A549 (cell line): ENCODE data around the gene KIF5C. TPM values are rescaled to one million over a fixed set of nuclear protein-coding genes. Genes with fewer than 3 reads are reported as not detected.

Experiments
- ATAC-seq, 2 experiments: fragments of 200-7000 bp in 1 of 2; fragments of >200 bp in 1 of 2; cut with Nextera tagmentation in 1 of 2; cut with Tn5 transposase in 1 of 2; 3 replicates each; pipeline versions ENCODE4 v1.8.0 to v1.9.1; 2018 to 2020; ENCODE audit warnings: mild to moderate bottlenecking in 1 of 2, moderate library complexity in 1 of 2
- CTCF ChIA-PET: fragments of 300-600 bp; sonication (Branson Sonifier 250); formaldehyde crosslinking; extraction: SDS; loops from one replicate; lab custom pipeline; 2021; ENCODE audit warnings: antibody characterized with exemption, inconsistent platforms; lab: Yijun Ruan, JAX
- POLR2A ChIA-PET: fragments of 350-600 bp; formaldehyde crosslinking; extraction: SDS; loops from one replicate; lab custom pipeline; 2021; ENCODE audit warnings: antibody characterized with exemption, inconsistent platforms; lab: Yijun Ruan, JAX
- DNase-seq, 2 experiments: peaks; one replicate each; pipeline versions ENCODE4 v3.0.0 to v3.0.0-alpha.2; 2011 to 2016; ENCODE audit warnings: low read depth in 1 of 2, low spot score in 1 of 2
- FAIRE-seq: peaks from 2 replicates; lab custom pipeline; 2011; peaks lifted over from hg19 to GRCh38; lab: Jason Lieb, UNC
- H3K27ac ChIP-seq, 2 experiments: fragments of >200 bp; sonication (Bioruptor Twin); formaldehyde crosslinking; 3 replicates each; pipeline ENCODE4 v1.5.1; 2016 to 2017
- H3K4me1 ChIP-seq: fragments of >200 bp; sonication (Bioruptor Twin); formaldehyde crosslinking; 3 replicates; pipeline ENCODE4 v1.6.1; 2016
- H3K4me2 ChIP-seq: fragments of >200 bp; sonication (Bioruptor Twin); formaldehyde crosslinking; 3 replicates; pipeline ENCODE4 v1.6.1; 2016
- H3K4me3 ChIP-seq: fragments of >200 bp; sonication (Bioruptor Twin); formaldehyde crosslinking; 3 replicates; pipeline ENCODE4 v1.5.1; 2016
- H3K9me3 ChIP-seq: fragments of >200 bp; sonication (Bioruptor Twin); formaldehyde crosslinking; 3 replicates; pipeline ENCODE4 v1.6.1; 2016
- CBX2 ChIP-seq: fragments of 200-600 bp; sonication (generic); IDR thresholded peaks from 2 replicates; pipeline ENCODE4 v1.6.1; 2016; ENCODE audit warnings: low read depth, mild to moderate bottlenecking, borderline replicate concordance
- CHD4 ChIP-seq: fragments of 200-600 bp; sonication (generic); IDR thresholded peaks from 2 replicates; pipeline ENCODE4 v1.6.1; 2016; ENCODE audit warnings: antibody characterized with exemption, mild to moderate bottlenecking, borderline replicate concordance
- FOSL2 ChIP-seq, 2 experiments: fragments of 450-650 bp in 1 of 2; fragments of >200 bp in 1 of 2; sonication (Bioruptor Twin) in 1 of 2; formaldehyde crosslinking; IDR thresholded peaks; 2 replicates each; pipeline versions ENCODE4 v1.5.0 to v1.6.1; 2016 to 2020; ENCODE audit warnings: mild to moderate bottlenecking in 1 of 2, moderate library complexity in 1 of 2
- FOXS1 ChIP-seq: fragments of 250-450 bp; sonication (Bioruptor Pico); IDR thresholded peaks from 2 replicates; pipeline ENCODE4 v1.5.0; 2020; ENCODE audit warnings: mild to moderate bottlenecking, moderate library complexity
- HMGXB4 ChIP-seq: fragments of 250-450 bp; sonication (Bioruptor Pico); IDR thresholded peaks from 2 replicates; pipeline ENCODE4 v1.5.0; 2021; ENCODE audit warnings: mild to moderate bottlenecking, moderate library complexity, borderline replicate concordance
- KDM1A ChIP-seq: fragments of 200-600 bp; sonication (generic); IDR thresholded peaks from 2 replicates; pipeline ENCODE4 v1.6.1; 2016; ENCODE audit warnings: low read depth, mild to moderate bottlenecking
- KDM5A ChIP-seq: fragments of 200-600 bp; sonication (generic); IDR thresholded peaks from 2 replicates; pipeline ENCODE4 v1.6.1; 2016; ENCODE audit warnings: antibody characterized with exemption, mild to moderate bottlenecking
- MAX ChIP-seq: IDR thresholded peaks from 2 replicates; pipeline ENCODE4 v1.6.1; 2012
- NFE2L2 ChIP-seq: fragments of 150-350 bp; conservative IDR thresholded peaks from 2 replicates; pipeline ENCODE4 v1.6.1; 2014; ENCODE audit warnings: low read length
- NPAS2 ChIP-seq: fragments of 250-450 bp; sonication (Bioruptor Pico); IDR thresholded peaks from 2 replicates; pipeline ENCODE4 v1.8.0; 2022; ENCODE audit warnings: mild to moderate bottlenecking, moderate library complexity, borderline replicate concordance
- PHF8 ChIP-seq: fragments of 200-600 bp; sonication (generic); IDR thresholded peaks from 2 replicates; pipeline ENCODE4 v1.6.1; 2016; ENCODE audit warnings: low read depth, mild to moderate bottlenecking, antibody characterized with exemption, moderate library complexity, borderline replicate concordance
- POLR2A ChIP-seq: IDR thresholded peaks from 2 replicates; pipeline ENCODE4 v1.6.1; 2012; ENCODE audit warnings: mild to moderate bottlenecking, low read length
- REST ChIP-seq: fragments of 200-600 bp; sonication (generic); IDR thresholded peaks from 2 replicates; pipeline ENCODE4 v1.6.1; 2016; ENCODE audit warnings: antibody characterized with exemption, mild to moderate bottlenecking, moderate library complexity
- RNF2 ChIP-seq: fragments of 200-600 bp; sonication (generic); IDR thresholded peaks from 2 replicates; pipeline ENCODE4 v1.6.1; 2016; ENCODE audit warnings: low read depth, mild to moderate bottlenecking, antibody characterized with exemption, moderate library complexity, borderline replicate concordance
- SREBF2 ChIP-seq: fragments of 450-650 bp; IDR thresholded peaks from 2 replicates; pipeline ENCODE4 v1.6.1; 2014; ENCODE audit warnings: mild to moderate bottlenecking, moderate library complexity
- TFCP2L1 ChIP-seq: fragments of 250-450 bp; sonication (Bioruptor Pico); IDR thresholded peaks from 2 replicates; pipeline ENCODE4 v1.5.0; 2021; ENCODE audit warnings: mild to moderate bottlenecking
- ZFP36 ChIP-seq: fragments of 450-650 bp; IDR thresholded peaks from 2 replicates; pipeline ENCODE4 v1.6.1; 2014; ENCODE audit warnings: borderline replicate concordance; ENCODE audit not compliant: partially characterized antibody
- ZNF302 ChIP-seq: fragments of 250-450 bp; sonication (Bioruptor Pico); IDR thresholded peaks from 2 replicates; pipeline ENCODE4 v1.9.0; 2021; ENCODE audit warnings: inconsistent platforms, mild to moderate bottlenecking, moderate library complexity
- WGBS: methylation state at CpG from one replicate; pipeline ENCODE4 v1.1.6; 2017; ENCODE audit errors: missing lambda C conversion rate; 5-methylcytosine and 5-hydroxymethylcytosine counted together
- polyA plus RNA-seq, 4 experiments: library from polyadenylated mRNA; depleted of rRNA in 3 of 4; stranded (reverse); fragments of >200 nt; fragmentation: RNase III in 1 of 4; extraction: RNeasy Plus Mini Kit Qiagen cat#74134 plus additional on column Dnase treatment in 1 of 4; gene quantifications; 2 replicates in 3 of 4; 3 replicates in 1 of 4; pipeline ENCODE4 v1.2.3, GENCODE V29; 2011 to 2017
- TF ChIP-seq, protein P1 (sequence below): fragments of 150-350 bp; IDR thresholded peaks from 2 replicates; pipeline ENCODE4 v1.6.1; 2014; ENCODE audit warnings: low read depth, mild to moderate bottlenecking, low read length
- TF ChIP-seq, protein P2 (sequence below): IDR thresholded peaks from 2 replicates; pipeline ENCODE4 v1.6.1; 2012; ENCODE audit warnings: low read depth, borderline replicate concordance
- TF ChIP-seq, protein P3 (sequence below): IDR thresholded peaks from 2 replicates; pipeline ENCODE4 v1.6.1; 2012

KIF5C gene
- polyA plus RNA-seq, 2 of the 4 experiments (the other 2 are of a cell fraction), result 0.27 to 0.30 TPM

DNA sequence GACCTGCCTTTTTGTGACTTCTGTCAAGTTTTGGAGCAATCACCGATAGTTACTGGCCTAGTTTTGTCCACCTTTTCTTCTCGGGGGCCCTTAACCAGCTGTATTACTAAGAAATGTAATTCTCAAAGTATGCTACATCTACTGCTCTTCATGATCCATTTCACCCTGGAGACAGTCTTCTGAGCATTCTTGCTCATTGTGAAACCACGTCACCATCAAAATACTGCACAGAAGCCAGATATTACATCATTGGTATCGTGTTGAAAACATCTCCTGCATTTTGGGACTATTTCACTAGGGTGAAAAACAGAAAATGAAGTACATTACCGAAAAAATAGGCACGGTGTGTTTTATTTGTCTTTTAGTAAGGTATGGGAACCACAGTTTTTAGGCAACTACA is 175.2 kb downstream of the KIF5C start:
- Histone ChIP-seq H3K4me3 (no peak overlapping the region), H3K4me2 (no peak overlapping the region), H3K4me1 (no peaks in the 10 kb centered on the region), H3K27ac (no peak overlapping the region), H3K9me3 (no peaks in the 10 kb centered on the region)
- no peak for ATAC-seq
- no peak for DNase-seq
- POLR2A ChIA-PET, result no interaction called here
- TF ChIP-seq POLR2A (no peak), MAX (no peak), TFCP2L1 (CRISPR knock-in tag) (no peak)
- CTCF ChIA-PET, result interaction anchor here (0.7 kb wide), 1 partner anchor 141 kb away, joined by 3 read pairs; no protein-coding TSS in a partner anchor
- FAIRE-seq, result no peak
- 12% methylated on average over 6 of the region's 6 CpGs for WGBS

DNA sequence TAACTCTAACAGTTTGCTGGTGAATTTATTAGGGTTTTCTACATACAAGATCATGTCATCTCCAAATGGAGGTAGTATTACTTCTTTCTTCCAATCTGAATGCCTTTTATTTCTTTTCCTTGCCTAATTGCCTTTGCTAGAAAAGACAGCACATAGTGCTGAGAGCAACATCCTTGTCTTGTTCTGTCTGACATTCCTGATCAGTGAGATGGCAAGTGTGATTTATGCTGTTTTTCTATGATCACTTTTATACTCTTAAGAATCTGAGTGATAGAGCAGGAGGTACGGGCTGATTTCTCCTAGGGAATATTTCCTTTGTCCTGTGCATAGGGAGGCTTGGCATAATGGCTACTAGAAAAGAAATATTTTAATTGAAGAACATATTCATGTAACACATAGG is 180.7 kb downstream of the KIF5C start:
- ChIA-PET CTCF (no interaction called here), POLR2A (no interaction called here)
- no peaks in the 10 kb centered on the region for H3K9me3 ChIP-seq
- no peak overlapping the region for H3K27ac ChIP-seq
- ATAC-seq, result no peak
- FAIRE-seq, result no peak
- H3K4me2 ChIP-seq, result no peak overlapping the region
- no peak overlapping the region for H3K4me3 ChIP-seq
- no peak for DNase-seq
- TF ChIP-seq FOSL2 (IDR thresholded peaks at IDR 0.05) (no peak), FOSL2 (CRISPR knock-in tag; IDR thresholded peaks at IDR 0.05) (no peak), KDM5A (no peak), NPAS2 (CRISPR knock-in tag) (no peak), CHD4 (no peak), TFCP2L1 (CRISPR knock-in tag) (no peak), KDM1A (no peak), RNF2 (no peak), ZNF302 (CRISPR knock-in tag) (no peak), MAX (no peak), PHF8 (no peak), ZFP36 (no peak), NFE2L2 (no peak), HMGXB4 (CRISPR knock-in tag) (no peak), CBX2 (no peak), FOXS1 (CRISPR knock-in tag) (no peak), SREBF2 (no peak), REST (no peak)
- TF ChIP-seq, protein P1, sequence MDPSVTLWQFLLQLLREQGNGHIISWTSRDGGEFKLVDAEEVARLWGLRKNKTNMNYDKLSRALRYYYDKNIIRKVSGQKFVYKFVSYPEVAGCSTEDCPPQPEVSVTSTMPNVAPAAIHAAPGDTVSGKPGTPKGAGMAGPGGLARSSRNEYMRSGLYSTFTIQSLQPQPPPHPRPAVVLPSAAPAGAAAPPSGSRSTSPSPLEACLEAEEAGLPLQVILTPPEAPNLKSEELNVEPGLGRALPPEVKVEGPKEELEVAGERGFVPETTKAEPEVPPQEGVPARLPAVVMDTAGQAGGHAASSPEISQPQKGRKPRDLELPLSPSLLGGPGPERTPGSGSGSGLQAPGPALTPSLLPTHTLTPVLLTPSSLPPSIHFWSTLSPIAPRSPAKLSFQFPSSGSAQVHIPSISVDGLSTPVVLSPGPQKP, result no peak
- TF ChIP-seq, protein P2, sequence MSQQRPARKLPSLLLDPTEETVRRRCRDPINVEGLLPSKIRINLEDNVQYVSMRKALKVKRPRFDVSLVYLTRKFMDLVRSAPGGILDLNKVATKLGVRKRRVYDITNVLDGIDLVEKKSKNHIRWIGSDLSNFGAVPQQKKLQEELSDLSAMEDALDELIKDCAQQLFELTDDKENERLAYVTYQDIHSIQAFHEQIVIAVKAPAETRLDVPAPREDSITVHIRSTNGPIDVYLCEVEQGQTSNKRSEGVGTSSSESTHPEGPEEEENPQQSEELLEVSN, result no peak
- TF ChIP-seq, protein P3, sequence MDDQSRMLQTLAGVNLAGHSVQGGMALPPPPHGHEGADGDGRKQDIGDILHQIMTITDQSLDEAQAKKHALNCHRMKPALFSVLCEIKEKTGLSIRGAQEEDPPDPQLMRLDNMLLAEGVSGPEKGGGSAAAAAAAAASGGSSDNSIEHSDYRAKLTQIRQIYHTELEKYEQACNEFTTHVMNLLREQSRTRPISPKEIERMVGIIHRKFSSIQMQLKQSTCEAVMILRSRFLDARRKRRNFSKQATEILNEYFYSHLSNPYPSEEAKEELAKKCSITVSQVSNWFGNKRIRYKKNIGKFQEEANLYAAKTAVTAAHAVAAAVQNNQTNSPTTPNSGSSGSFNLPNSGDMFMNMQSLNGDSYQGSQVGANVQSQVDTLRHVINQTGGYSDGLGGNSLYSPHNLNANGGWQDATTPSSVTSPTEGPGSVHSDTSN, result no peak
- no peaks in the 10 kb centered on the region for H3K4me1 ChIP-seq
- WGBS, result 0% methylated on average over 1 of the region's 1 CpG
